HG02678 (cell line): Measurements from ENCODE around the gene PCYT2.

ENCODE experiments used
- ATAC-seq: cut with Tn5 transposase; IDR thresholded peaks from one replicate; pipeline ENCODE4 v1.9.1; 2021; ENCODE audit warnings: mild to moderate bottlenecking, moderate library complexity; ENCODE audit not compliant: unreplicated experiment

The PCYT2 gene

GRCh38 chr17:81914103-81914850 is 3.1 kb upstream of the PCYT2 start:
- no peak for ATAC-seq

GRCh38 chr17:81913394-81914102 is 2.3 kb upstream of the PCYT2 start:
- no peak for ATAC-seq

DNA sequence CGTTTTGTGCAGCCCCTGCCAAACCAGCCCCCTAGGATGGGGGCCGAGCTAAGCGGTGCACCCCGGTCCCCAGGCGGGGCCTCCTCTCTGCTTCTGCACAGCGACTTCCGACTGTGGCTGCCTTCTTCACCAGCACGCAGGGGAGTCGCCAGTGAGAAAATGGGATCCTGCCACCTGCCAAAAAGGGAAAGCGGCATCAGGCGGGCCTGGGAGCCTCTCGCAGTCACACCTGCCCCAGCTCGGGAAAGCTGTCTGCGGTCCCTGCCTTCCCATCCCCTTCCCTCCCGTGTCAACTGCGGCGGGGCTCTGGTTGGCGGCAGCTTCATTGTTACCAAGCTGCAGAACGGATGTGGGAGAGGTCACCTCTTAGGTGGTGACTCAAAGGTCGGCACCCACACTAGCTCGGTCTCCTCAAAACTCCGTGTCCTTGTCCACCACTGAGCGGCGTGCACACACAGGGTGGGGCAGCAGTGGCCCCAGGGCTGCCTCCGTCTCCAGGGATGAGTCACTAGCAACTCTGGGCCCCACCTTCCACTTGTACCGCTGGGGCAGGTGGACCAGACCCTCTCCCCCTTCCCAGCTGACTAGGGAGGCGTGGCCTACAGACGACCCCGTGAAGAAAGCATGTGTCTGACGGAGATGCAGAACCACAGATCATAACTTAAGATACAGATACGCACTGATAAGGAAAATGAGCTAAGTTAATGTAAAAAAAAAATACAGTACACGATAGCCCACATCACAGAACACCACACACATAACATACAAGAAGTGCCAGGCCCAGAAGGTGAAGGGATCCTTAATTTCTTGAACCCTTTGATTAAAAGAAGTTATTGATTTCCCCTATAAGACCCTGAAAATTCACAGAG is 1.5 kb upstream of the PCYT2 start:
- no peak for ATAC-seq

GRCh38 chr17:81911969-81912368 is 770 bp upstream of the PCYT2 start:
- ATAC-seq = no peak

- peak; percentile 33 for ATAC-seq
Measured at GRCh38 chr17:81910840-81911276, 341 bp downstream of the PCYT2 start.

DNA sequence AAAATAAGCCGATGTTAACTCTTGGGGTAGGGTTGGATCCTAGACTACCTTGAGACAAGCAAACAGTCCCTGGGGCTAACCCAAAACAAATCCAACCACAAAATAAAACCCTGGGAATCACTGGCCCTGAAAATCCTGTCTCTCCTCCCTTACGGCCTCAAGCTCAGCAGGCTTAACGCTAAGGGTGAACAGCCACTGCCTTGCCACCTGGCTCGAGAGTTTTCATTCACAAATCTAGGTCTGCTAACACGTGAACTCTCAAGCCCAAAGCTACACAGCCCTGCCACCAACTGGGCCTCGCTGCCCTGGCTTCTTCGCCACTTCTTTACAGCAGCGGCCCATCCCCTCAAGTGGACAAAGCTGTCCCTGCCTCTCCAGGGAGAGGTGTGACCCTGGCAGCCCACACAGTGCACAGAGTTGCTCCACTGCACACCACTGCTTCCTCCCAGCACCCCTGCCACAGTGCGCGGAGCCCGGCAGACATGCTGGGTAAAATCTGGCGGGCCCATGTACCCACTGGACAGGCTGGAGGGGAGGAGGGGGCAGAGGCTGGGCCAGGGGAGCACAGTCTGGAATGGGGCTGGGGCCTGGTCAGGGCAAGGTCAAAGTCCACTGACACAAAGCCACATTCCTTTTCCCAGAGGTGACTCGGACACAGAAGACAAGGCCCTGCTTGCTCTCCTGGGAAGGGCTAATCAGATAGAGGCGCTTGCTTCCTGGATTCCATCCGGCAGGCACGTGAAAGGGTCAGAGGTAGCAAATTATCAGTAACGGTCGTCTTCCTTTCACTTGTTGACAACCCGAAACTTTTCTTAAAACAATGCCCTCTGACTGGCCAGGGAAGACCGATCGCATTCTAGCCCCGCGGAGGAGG is 996 bp downstream of the PCYT2 start:
- no peak for ATAC-seq

- ATAC-seq = no peak
Measured at GRCh38 chr17:81909231-81909630, 2.0 kb downstream of the PCYT2 start.

GRCh38 chr17:81908793-81909192 is 2.4 kb downstream of the PCYT2 start:
- ATAC-seq = no peak

DNA sequence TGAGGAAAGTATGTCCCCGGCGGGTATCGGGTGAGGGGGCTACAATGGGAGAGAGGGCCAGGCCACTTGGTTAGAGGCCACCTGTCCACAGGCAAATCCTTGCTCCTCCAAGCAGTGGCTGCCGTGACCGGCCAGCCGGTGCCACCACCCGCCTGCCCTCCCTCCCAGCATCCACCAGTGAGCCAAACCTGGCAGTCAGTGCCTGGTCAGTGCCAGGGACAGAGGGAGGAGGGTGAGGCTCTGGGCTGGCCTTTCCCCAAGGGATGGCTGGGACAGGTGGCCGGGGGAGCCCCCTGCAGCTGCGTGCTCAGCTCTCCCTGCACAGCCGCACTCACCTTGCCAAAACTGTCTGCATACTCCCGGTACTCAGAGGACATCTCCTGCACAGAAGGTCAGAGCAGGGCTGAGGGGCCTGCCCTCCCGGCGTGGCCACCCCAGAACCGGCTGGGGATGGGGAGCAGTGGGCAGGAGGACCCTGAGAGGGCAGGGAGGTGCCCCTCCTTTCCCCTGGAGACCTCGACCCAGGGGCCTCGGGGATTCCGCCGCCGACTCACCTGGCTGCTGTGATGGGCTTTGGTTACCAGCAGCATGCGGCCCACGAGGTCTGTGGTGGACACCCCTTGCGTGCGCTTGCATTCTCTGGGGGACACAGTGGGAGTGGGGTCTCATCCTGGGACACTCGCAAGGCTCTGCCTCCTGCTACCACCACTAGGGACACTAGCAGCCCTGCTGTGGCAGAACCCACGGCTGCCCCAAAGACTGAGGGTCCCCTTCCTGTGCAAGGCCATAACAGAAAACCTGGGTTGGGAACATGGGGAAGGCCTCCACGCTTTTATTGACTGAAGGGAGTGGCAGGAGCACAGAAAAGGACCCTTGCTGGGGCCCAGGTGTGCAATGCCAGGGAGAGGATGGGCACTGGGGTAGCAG is 3.7 kb downstream of the PCYT2 start:
- no peak for ATAC-seq

GRCh38 chr17:81906476-81907218 is 4.6 kb downstream of the PCYT2 start:
- no peak for ATAC-seq

DNA sequence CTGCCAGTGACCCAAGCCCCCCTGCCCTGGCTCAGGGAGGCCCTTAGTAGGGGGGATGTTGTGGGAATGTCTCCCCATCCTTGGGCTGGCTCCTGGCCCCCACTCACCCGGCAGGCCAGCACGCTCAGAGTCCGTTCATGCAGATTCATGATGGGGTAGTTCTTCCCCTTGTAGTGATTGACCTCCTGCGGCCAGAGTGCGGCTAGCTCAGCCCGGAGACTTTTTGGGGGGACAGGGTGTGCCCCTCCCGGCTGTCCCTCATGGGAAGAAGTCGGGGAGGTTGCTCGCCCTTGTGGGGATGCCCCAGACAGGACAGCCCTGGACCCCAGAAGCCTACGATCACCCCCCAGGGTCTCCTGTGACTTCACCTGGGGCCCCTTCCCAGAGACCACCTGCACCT is 5.2 kb downstream of the PCYT2 start:
- ATAC-seq = no peak

- no peak for ATAC-seq
Measured at GRCh38 chr17:81905424-81905875, 5.7 kb downstream of the PCYT2 start.

DNA sequence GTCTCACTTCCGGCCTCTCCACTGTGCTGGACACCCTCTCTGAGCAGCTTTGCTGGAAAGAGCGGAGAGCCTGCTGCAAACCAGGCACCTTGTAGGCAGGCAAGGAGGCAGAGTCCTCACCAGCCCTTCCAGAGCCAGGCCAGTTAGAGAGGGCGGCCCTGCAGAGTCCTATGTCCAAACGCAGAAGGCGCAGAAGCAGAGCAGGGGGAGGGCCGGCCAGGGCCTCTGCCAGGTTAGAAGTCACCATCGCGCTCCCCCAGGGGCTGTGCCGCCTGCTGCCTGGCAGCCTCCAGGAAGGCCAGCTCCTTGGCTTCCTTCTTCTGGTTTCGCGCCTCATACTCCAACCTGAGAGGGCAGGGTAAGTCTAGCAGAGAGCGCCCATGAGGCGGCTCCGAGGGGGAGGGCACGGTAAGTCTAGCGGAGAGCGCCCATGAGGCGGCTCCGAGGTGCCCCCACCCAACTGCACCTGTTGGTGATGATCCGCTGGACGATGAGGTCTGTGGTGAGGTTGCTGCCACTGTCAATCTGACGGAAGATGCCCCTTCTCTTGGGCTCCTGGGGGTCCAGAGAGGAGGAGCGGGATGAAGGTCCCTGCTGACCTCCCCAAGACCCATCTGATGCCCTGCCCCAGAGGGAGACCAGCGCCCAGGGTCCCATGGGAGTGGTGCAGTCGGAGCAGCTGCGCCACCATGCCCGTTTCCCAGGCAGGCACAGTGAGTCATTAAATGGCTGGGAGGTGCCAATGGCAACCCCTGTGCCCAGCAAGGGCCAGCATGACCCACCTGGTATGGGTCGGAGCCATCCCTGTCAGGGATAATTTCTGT is 6.4 kb downstream of the PCYT2 start:
- no peak for ATAC-seq

- no peak for ATAC-seq
Measured at GRCh38 chr17:81903896-81904599, 7.2 kb downstream of the PCYT2 start.

GRCh38 chr17:81903415-81903831 is 7.8 kb downstream of the PCYT2 start:
- ATAC-seq = no peak

- no peak for ATAC-seq
Measured at GRCh38 chr17:81902653-81903414, 8.4 kb downstream of the PCYT2 start.
